Esophagus squamous epithelium (tissue), 5 donors: ENCODE results near the gene STAT1. TPM values are rescaled to one million over a fixed set of nuclear protein-coding genes. Genes with fewer than 3 reads are reported as not detected.

Experiments used
- DNase-seq: peaks from one replicate; lab custom pipeline; 2025; lab: John Stamatoyannopoulos, UW
- H3K27ac ChIP-seq, 4 donors: fragments of 200-600 bp; sonication (generic); one replicate each; pipeline ENCODE4 v1.5.1; 2016 to 2019; ENCODE audit warnings: mild to moderate bottlenecking in 1 of 4
- H3K27me3 ChIP-seq, 4 donors: fragments of 200-600 bp; sonication (generic); 1 replicate in 3 of 4; 2 replicates in 1 of 4; pipeline versions ENCODE4 v1.5.1 to v1.6.0; 2017 to 2021; ENCODE audit warnings: antibody characterized with exemption in 1 of 4
- H3K36me3 ChIP-seq, 3 donors: fragments of 200-600 bp; sonication (generic); one replicate each; pipeline ENCODE4 v1.5.1; 2016 to 2019
- H3K4me1 ChIP-seq, 3 donors: fragments of 200-600 bp; sonication (generic); one replicate each; pipeline ENCODE4 v1.5.1; 2017 to 2019
- H3K4me3 ChIP-seq, 4 donors: fragments of 200-600 bp; sonication (generic); 1 replicate in 3 of 4; 2 replicates in 1 of 4; pipeline ENCODE4 v1.5.1; 2016 to 2019; ENCODE audit warnings: mild to moderate bottlenecking in 2 of 4, moderate library complexity in 1 of 4
- H3K9me3 ChIP-seq, 3 donors: fragments of 200-600 bp; sonication (generic); one replicate each; pipeline ENCODE4 v1.5.1; 2016 to 2019
- POLR2A ChIP-seq, 4 donors: fragments of 450-650 bp; IDR thresholded peaks; one replicate each; pipeline ENCODE4 v1.6.1; 2017; ENCODE audit warnings: antibody characterized with exemption in 4 of 4, mild to moderate bottlenecking in 4 of 4, moderate library complexity in 3 of 4
- WGBS, 2 donors: methylation state at CpG; one replicate each; pipeline ENCODE4 v1.1.5; 2018; 5-methylcytosine and 5-hydroxymethylcytosine counted together
- intact Hi-C: fragments of 100-400 bp; cut with DNase I; formaldehyde crosslinking; loops from one replicate; pipeline ENCODE4 v1.15.0; 2022
- total RNA-seq, 4 donors: library from RNA; depleted of rRNA; stranded (reverse); fragments of >200 nt; gene quantifications; one replicate each; pipeline ENCODE4 v1.1.0, GENCODE V29; 2016
- TF ChIP-seq, protein P1 (sequence below), 6 experiments: fragments of 450-650 bp in 4 of 6; fragments of 200-600 bp in 2 of 6; sonication (generic) in 2 of 6; IDR thresholded peaks; one replicate each; pipeline ENCODE4 v1.5.1; 2016 to 2019; ENCODE audit warnings: antibody characterized with exemption in 6 of 6, mild to moderate bottlenecking in 4 of 6, moderate library complexity in 4 of 6
- donor health status: DM: yes; HTN: yes; CAD: no.

The STAT1 gene
- total RNA-seq, 4 donors from 2014 or later, result 23.6 to 58.9 (median 36.1) TPM

DNA sequence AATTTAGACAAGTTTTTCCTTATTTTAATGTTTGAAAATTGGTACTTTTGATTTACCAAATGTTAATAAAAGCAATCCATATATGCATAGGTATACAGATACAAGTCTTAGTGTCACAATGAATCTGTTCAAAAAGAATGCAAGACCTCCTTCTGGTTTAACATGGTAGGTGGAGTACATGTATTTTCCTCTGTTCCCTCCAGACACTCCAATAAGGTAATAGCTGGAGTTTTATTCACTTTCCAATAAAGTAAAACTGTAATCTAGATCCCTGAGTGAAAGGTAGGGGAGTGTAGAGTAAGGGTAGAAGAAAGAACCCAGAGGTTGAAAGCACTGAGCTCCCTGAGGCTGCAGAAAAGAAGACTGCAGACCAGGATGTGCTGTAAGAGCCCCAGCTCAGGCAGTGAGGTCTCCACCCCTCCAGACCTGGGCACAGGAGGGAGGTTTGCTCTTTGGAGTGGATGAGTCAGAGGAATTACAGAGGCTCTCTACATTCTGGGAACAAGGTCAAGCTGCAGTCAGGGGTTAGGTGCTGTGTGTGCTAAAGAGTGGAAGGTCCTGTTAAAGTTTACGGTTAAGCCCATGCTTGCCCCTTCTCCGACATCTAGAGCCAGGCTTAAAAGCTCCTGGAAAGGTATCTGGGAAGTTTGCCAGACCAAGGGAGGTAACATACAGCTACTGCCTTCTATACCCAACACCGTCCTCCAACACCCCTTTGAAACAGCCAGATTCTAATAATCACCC, 27.6 kb upstream of the STAT1 start:
- Histone ChIP-seq H3K4me3 (no peak overlapping the region), H3K27ac (peak overlapping the region in 3 of 4 donors; percentile 13 to 58 (median 25)), H3K36me3 (no peaks in the 10 kb centered on the region), H3K27me3 (peaks cover 0 to 5% (median 0%) of the 10 kb centered on the region in 4 donors), H3K9me3 (no peaks in the 10 kb centered on the region), H3K4me1 (peaks cover 0 to 27% (median 8%) of the 10 kb centered on the region in 3 donors)
- intact Hi-C loops, result no loop called here
- whole genome bisulfite sequencing, 2 donors, result 35 to 57% methylated on average over 1 to 3 of the region's 3 CpGs
- DNase-seq, result no peak
- TF ChIP-seq POLR2A (IDR thresholded peaks at IDR 0.05), result no peak
- TF ChIP-seq, protein P1, sequence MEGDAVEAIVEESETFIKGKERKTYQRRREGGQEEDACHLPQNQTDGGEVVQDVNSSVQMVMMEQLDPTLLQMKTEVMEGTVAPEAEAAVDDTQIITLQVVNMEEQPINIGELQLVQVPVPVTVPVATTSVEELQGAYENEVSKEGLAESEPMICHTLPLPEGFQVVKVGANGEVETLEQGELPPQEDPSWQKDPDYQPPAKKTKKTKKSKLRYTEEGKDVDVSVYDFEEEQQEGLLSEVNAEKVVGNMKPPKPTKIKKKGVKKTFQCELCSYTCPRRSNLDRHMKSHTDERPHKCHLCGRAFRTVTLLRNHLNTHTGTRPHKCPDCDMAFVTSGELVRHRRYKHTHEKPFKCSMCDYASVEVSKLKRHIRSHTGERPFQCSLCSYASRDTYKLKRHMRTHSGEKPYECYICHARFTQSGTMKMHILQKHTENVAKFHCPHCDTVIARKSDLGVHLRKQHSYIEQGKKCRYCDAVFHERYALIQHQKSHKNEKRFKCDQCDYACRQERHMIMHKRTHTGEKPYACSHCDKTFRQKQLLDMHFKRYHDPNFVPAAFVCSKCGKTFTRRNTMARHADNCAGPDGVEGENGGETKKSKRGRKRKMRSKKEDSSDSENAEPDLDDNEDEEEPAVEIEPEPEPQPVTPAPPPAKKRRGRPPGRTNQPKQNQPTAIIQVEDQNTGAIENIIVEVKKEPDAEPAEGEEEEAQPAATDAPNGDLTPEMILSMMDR (IDR thresholded peaks at IDR 0.05), result no peak

GRCh38 chr2:191039616-191040015, 25.6 kb upstream of the STAT1 start:
- Histone ChIP-seq H3K9me3 (no peaks in the 10 kb centered on the region), H3K4me1 (peaks cover 0 to 27% (median 8%) of the 10 kb centered on the region in 3 donors), H3K27me3 (no peaks in the 10 kb centered on the region), H3K27ac (no peak overlapping the region), H3K36me3 (no peaks in the 10 kb centered on the region), H3K4me3 (no peak overlapping the region)
- DNase-seq, result no peak
- TF ChIP-seq POLR2A (IDR thresholded peaks at IDR 0.05), result no peak
- TF ChIP-seq, protein P1 (IDR thresholded peaks at IDR 0.05), result no peak
- WGBS, 2 donors, result 76 to 96% methylated on average over 1 of the region's 1 CpG
- intact Hi-C loops, result no loop called here

- H3K9me3 ChIP-seq, result no peaks in the 10 kb centered on the region
- no peaks in the 10 kb centered on the region for H3K27me3 ChIP-seq
- no peak overlapping the region for H3K4me3 ChIP-seq
- WGBS, 2 donors, result 56 to 63% methylated on average over 2 of the region's 2 CpGs
- H3K36me3 ChIP-seq, result no peaks in the 10 kb centered on the region
- peaks cover 0 to 27% (median 8%) of the 10 kb centered on the region in 3 donors for H3K4me1 ChIP-seq
- intact Hi-C loops, result no loop called here
- TF ChIP-seq, protein P1 (IDR thresholded peaks at IDR 0.05), result no peak
- no peak for TF ChIP-seq POLR2A (IDR thresholded peaks at IDR 0.05)
- DNase-seq, result no peak
- peak overlapping the region; percentile 33 to 68 (median 40) for H3K27ac ChIP-seq
Measured at GRCh38 chr2:191038741-191039140, 24.8 kb upstream of the STAT1 start.

DNA sequence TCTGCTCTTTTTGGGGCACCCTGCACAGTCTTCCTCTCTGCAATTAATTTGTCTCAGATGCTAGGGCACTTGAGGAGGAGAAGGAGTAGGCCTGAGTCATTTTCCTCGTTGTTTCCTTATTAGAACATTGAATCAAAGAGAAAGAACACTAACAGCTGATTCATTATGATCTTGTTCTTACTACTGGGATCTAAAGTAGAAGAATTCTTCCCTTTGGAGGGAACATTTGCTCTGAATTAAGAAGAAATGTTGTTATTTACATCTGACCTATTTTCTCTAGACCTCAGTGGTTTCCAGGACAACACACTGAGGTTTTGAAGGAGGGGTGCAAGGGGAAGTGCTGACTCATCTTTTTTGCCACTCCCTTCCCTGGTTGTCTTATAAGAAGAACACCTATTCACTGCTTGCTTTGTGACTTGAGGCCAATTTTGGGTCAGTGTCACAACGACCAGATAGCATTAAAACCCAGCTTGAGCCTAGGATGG, 24.3 kb upstream of the STAT1 start:
- Histone ChIP-seq H3K9me3 (no peaks in the 10 kb centered on the region), H3K4me1 (peaks cover 0 to 27% (median 8%) of the 10 kb centered on the region in 3 donors), H3K36me3 (no peaks in the 10 kb centered on the region), H3K27ac (peak overlapping the region; percentile 33 to 68 (median 40)), H3K27me3 (no peaks in the 10 kb centered on the region), H3K4me3 (no peak overlapping the region)
- TF ChIP-seq, protein P1 (IDR thresholded peaks at IDR 0.05), result no peak
- no peak for TF ChIP-seq POLR2A (IDR thresholded peaks at IDR 0.05)
- WGBS, 2 donors, result 6 to 26% methylated on average over 2 of the region's 2 CpGs
- DNase-seq, result no peak
- intact Hi-C loops, result no loop called here

- H3K27ac ChIP-seq, result peak overlapping the region in 2 of 4 donors; percentile 38 to 41
- no peaks in the 10 kb centered on the region for H3K9me3 ChIP-seq
- intact Hi-C loops, result no loop called here
- H3K4me3 ChIP-seq, result no peak overlapping the region
- 82 to 88% methylated on average over 4 of the region's 4 CpGs for WGBS, 2 donors
- no peaks in the 10 kb centered on the region for H3K36me3 ChIP-seq
- no peak for DNase-seq
- H3K27me3 ChIP-seq, result no peaks in the 10 kb centered on the region
- TF ChIP-seq, protein P1 (IDR thresholded peaks at IDR 0.05), result no peak
- TF ChIP-seq POLR2A (IDR thresholded peaks at IDR 0.05), result no peak
- H3K4me1 ChIP-seq, result peaks cover 0 to 27% (median 8%) of the 10 kb centered on the region in 3 donors
Measured at GRCh38 chr2:191037351-191037750, 23.4 kb upstream of the STAT1 start.
